CD4-positive, alpha-beta T cell treated with Interleukin-17A for 4 hours (primary cell): ENCODE data around the gene GPR162.

Experiments used
- DNase-seq: peaks from one replicate; pipeline ENCODE4 v3.0.0-alpha.2; 2020; ENCODE audit warnings: mixed read lengths

Gene GPR162

DNA sequence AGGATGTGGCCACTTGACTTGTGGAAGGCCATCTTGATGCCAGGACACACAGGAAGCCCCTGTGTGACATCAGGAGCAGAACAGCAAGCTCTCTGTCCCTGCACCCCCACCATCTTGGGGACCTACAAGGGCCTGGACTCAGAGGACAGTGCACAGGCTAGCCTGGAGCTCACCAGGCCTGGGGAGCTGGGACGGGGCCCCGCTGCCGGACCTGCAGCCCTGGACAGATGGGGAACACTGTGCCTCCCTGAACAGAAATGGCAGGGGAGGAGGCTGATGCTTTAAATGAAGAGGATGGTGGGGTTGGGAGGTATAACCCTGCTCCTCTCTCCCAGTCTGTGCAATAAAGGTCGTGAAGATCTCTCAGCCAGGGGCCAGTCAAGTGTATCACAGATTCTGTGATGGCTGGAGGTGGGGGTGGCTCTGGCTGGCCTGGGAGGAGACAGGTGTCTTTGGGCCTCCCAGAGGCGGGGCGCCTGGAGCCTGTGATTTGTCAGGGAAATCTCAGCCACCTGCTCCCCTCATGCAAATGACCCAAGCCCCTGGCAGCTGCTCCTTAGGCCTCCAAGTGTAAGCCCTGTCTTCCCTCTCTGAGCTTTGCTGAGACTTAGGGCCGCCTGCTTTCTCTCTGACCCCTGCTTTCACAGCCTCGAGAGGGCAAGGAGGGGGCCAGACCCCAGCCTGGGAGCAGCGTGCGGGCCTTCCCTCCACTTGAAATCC, 18.0 kb downstream of the GPR162 start:
- DNase-seq = no peak

DNA sequence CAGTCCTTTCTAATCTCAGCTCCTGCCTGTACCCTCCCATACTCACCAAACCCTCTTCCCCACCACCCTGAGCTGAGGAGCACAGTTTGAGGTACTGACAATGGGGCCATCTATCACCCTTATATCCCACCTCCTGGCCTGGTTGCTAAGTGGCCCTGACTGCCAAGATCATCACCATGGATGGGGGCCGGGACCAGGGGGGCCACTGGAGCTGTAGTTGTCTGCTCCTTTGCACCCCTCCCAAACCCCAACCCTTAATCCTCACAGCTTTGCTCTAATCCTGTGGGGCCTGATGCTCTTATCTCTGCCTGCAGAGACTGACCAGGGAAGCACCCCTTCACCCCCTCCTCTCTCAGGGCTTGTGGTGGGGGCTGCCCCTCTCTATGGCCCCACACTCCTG, 18.7 kb downstream of the GPR162 start:
- no peak for DNase-seq

DNA sequence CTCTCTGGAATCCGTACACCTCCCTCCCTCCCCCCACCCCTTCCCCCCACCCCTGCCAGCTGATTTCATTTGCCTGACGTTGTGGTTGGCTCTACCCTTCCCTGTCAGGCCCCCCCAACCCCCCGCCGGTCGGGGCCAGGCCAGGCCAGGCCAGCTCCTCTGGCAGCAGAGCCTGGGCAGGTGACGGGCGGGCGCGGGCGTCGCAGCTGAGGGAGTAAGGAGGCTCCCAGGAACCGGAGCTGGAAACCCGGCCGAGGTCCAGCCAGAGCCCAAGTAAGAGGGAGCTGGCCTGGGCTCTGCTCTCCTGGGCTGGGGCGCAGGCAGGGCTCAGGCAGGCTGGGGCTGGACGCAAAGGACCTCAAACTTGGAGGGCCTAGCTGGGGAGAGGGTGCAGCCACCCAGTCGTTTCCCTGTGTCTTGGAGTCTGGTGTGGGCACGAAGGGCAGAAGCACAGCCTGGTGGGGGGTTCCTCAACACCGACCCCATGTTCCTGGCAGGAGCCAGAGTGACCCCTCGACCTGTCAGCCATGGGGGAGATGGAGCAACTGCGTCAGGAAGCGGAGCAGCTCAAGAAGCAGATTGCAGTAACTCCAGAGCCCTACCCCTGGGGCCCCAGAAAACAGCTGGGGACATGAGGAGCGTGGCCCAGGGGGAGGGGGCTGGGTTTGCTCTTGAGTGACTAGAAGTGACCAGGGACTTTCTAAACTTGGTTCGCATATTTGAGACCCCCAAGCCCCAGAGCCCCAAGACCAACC, 19.3 kb downstream of the GPR162 start, which contains the start of gene GNB3:
GNB3 (plus strand) TSS at position 165 of the 755 bp plus-strand sequence; CDS start at position 528, 363 bp downstream.
- no peak for DNase-seq

DNA sequence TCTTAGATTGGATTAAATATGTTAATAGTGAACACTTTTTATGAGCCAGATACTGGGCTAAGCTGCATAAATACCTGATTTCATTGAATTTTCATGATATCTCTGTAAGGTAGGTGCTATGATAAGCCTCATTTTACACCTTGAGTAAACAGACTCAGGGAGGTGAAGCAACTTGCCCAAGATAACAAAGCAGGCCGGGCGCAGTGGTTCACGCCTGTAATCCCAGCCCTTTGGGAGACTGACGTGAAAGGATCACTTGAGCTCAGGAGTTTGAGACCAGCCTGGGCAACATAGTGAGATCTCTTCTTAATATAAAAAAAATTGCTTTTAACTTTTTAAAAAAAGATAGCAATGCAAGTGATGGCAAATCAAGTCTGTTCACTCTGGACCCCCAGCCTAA, 20.5 kb downstream of the GPR162 start:
- no peak for DNase-seq

DNA sequence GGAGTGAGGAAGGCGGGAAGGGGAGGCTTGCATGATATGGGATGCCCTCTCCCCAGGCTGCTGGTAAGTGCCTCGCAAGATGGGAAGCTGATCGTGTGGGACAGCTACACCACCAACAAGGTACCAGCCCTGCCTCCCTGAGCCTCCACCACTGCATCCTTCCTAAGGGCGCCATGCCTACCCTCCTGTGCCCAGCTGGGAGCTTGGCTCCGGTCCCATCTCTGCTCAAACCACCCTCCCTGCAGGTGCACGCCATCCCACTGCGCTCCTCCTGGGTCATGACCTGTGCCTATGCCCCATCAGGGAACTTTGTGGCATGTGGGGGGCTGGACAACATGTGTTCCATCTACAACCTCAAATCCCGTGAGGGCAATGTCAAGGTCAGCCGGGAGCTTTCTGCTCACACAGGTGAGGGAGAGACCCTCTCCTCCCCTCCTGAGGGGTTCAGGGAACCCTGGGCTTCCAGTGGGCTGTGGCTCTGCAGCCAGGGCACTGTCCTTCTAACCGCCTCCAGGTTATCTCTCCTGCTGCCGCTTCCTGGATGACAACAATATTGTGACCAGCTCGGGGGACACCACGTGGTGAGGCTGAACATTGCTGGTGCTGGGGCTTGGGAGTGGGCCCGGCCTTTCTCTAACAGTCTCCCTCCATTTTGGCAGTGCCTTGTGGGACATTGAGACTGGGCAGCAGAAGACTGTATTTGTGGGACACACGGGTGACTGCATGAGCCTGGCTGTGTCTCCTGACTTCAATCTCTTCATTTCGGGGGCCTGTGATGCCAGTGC, 21.7 kb downstream of the GPR162 start:
- DNase-seq = no peak

DNA sequence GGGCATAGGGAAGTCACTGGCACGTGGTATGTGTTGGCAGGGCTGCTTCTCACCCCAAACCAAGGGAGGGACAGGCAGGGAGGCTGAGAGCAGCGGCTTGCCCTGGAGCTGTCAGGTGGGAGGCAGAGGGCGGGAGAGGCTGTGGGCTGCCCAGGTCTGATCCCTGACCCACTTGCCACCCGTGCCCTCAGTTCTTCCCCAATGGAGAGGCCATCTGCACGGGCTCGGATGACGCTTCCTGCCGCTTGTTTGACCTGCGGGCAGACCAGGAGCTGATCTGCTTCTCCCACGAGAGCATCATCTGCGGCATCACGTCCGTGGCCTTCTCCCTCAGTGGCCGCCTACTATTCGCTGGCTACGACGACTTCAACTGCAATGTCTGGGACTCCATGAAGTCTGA, 23.8 kb downstream of the GPR162 start:
- DNase-seq = no peak

DNA sequence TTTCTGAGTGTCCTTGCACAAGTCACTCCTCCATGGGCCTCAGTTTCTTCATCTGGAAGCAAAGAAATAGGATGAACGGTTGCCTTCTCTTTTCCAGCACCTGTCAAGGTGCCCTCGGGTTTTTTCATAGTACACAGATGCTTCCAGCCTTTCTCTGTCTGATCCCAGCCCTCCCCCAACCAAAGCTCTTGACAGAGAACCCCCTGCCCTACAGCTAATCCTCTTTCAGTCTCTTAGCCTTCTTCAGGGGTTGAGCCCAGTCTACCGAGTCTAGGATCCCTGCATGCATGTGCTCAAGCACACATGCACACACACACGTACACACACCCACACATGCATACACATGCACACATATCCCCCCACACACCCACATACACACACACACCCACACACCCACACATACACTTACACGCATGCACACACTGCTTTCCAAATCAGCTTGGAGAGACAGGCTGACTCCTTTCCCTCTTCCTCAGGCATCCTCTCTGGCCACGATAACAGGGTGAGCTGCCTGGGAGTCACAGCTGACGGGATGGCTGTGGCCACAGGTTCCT, 24.8 kb downstream of the GPR162 start:
- no peak for DNase-seq

DNA sequence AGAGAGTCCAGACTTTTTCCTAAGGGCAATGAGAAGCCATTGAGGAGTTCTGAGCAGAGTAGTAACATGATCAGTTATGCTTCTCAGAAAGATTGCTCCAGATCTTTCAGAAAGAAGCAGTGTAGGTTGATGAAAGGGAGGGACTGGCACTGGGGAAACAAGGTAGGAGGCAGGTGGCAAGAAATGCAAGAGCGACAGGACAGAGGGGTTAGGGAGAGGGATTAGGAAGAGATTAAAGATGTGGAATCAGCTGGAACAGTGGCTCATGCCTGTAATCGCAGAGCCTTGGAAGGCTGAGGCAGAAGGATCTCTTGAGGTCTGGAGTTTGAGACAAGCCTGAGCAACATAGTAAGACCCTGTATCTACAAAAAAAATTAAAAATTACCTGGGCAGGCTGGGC, 26.1 kb downstream of the GPR162 start:
- DNase-seq = no peak

DNA sequence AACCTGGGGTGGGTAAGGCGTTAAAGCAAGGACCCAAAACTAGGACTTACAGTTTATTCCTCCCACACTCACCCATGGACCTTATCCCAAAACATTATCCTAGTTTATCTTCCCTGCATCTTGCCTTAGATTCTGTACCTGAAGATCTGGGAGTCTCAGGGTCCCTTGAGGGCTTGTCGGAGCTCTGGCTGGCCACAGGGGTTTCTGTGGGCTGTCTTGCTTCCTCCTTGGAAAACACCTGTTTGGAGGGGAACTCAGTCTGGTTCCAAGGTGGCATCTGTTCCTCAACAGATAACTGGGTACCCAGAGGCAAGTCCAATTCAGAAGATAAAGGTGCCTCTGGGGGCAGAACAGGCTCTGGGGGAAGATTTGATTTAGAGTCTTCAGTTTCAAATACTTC, 27.8 kb downstream of the GPR162 start:
- DNase-seq = no peak

DNA sequence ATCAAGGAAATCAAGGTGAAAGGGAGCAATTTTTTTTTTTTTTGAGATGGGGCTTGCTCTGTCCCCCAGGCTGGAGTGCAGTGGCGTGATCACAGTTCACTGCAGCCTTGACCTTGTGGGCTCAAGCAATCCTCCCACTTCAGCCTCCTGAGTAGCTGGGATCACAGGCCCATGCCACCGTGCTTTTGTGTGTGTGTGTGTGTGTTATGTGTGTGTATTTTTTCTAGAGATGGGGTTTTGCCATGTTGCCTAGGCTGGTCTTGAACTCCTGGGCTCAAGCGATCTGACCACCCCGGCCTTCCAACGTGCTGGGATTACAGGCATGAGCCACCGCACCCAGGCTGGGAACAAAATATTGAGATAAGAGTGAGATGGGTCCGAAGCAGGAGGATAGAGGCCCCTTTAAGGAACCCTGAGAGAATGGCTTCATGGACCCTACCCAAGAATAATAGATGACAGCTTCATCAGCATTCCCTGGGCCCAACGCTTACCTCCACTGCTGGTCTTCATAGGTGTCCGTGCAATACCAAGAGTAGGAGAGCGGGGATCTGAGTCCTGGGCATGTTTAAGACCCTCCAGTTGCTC, 28.4 kb downstream of the GPR162 start:
- no peak for DNase-seq

DNA sequence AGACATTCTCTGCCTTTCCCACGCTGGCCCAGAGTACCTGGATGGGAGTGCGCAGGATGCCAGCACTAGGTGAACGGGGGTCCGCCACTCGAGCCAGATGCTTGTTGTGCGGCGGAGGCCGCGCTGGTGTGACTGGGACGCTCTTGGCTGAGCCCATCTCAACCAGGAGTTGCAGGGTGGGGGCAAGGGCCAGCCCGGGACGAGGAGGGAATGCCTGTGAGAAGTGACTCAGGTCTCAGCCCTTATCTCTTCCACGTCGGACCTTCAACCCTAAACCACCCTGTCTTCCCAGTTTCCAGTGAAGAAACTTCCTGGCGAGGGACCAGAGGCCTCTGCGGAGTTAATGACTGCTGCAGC, 29.2 kb downstream of the GPR162 start:
- no peak for DNase-seq

DNA sequence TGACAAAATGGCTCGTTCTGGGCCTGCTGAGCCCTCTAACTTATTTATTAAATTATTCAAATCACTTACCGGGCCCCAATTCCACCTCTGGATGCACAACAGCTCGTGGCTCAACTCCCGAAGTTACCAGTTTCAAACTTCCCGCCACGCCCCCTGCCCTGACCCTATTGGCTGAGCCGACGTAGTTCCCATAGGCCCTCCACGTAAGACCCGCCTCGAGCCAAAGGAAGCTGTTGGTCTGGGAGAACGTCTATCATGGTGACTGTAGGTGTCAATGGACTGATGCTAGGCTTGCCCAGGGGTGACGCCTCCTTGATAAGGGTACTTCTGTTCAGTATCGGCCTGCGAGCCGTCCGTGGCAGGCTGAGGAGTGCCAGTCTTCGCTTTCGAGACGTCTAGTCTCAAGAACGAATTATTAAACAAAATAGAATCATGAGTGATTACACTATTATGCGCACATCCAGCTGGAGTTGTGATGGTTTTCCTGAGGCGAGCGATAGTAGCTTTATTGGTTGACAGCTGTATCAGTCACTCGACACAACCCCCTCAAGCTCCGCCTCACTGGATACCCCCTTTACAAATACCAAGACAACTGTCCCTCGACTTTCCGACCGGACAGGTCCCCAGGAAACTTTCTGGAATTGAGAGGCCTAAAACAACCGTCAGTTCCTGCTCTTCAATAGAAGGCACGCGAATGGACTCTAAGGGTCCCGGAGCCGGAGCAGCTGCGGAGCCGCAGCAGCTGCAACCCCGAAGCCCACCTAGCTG, 29.7 kb downstream of the GPR162 start, which contains the start of gene CDCA3:
CDCA3 (minus strand) TSS at position 134 of the 768 bp plus-strand sequence. CDS start 334 bp downstream, outside the sequence.
- DNase-seq = peak; percentile 91

DNA sequence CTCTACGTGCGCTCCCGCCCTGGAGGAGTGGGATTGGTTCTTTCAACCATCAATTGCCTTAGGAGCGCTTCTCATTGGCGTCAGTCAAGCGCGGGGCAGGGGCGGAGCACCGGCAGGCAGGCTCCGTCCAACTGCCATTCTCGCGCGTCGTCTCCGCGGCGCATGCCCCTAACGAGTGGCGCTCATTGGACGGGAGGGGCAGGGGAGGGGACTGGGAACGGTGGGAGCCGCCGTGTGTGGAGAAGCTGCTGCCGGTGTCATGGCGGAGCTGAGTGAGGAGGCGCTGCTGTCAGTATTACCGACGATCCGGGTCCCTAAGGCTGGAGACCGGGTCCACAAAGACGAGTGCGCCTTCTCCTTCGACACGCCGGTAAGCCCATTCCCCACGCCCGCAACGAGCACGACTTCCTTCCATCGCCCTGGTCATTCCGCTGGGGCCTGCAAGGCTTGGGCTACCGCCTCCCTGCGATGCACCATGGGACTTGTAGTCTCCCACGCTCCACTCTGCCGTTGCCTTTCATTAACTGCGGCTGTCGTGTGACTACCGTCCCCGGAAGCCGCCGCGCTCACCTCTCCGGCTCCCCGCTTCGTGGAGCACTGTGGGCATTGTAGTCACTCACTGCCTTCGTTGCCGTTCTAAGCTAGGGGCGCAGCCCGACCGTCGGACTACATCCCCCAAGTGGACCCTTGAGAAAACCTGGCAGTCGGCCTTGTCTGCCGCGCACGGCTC, 30.5 kb downstream of the GPR162 start, which contains the start of gene USP5:
USP5 (plus strand) TSS at position 230 of the 730 bp plus-strand sequence; CDS start at position 260, 30 bp downstream.
- peak; percentile 98 for DNase-seq

DNA sequence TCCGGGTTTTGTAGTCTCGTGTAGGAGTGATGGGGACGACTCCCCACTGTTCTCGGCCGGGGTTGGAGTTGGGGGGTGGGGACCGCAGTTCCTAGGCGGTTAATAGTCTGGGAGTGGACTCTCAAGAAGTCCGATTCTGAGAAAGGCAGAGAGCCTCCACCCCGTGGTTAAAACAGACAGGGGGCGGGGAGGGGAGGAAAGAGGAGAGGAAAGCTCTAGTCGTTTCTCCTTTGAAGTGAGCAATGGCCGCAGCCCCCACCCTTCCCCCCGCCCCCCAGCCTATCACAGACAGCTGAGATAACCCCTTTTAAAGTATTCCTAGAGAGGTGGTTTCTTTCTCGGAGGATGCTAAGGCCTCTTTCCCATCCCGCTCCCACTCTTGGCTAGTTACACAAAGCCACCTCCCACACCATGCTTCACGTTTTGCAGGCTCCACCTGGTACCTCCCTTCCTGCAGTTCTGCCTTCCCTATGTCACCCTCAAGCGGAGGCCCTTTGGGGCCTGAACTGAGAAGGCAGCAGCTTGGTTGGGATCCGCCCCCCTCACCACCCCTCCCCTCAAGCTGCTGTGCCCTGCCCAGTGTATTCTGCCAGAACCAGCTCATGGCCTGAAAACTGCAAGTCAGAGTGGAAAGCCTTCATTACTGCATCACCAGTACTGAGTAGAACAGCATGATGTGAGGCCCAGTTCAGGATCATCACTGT, 31.2 kb downstream of the GPR162 start:
- DNase-seq = peak; percentile 74

DNA sequence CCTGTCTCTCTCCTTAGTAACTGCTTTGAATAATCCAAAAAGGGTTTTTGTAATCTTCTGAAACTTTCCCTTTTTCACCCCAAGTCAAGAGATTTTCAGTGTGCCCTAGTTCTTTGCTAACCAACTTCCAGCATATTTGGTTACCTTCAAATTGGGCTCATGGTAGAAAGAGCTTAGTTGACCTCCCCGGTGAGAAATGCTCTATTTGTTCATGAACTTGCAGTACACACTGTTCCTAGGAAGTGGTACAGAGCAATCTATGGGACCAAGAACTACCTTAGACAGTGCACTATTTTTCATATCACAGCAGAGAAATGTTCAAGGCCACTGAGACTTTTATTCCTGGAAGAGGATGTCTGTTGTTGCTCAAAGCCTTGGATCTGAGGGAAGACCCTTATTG, 32.0 kb downstream of the GPR162 start:
- DNase-seq = no peak

DNA sequence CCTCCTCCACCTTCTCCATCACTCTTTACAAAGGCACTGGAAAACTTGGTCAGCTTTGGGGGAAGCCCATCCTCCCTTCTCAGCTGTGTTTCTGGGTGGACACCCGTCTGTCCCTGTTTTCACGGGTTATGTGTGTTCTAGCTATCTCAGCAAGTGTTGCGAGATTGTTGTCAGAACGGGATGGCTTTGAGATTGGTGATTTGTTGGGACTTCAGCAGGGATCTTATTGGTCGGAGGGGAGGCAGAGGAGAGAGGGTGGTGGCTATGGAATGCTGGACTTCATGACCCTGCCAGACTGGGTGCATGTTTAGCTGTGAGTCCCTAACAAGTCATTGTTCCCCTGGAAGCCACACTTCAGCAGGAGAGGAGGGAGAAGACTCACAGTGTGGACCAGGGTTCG, 32.4 kb downstream of the GPR162 start:
- no peak for DNase-seq

DNA sequence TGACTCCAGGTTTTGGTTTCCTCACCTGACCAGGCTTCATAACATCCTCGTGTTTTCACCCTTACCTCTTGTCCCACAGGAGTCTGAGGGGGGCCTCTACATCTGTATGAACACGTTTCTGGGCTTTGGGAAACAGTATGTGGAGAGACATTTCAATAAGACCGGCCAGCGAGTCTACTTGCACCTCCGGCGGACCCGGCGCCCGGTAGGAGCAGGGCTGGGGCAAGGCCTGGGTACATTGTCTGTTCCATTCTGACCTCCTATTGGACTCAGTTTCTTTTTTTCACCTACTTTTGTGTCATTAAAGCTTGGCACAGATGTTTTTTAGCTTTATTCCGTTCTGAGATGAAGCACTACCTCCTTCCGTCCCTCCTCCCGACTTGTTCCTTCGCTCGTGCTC, 33.7 kb downstream of the GPR162 start:
- DNase-seq = no peak

DNA sequence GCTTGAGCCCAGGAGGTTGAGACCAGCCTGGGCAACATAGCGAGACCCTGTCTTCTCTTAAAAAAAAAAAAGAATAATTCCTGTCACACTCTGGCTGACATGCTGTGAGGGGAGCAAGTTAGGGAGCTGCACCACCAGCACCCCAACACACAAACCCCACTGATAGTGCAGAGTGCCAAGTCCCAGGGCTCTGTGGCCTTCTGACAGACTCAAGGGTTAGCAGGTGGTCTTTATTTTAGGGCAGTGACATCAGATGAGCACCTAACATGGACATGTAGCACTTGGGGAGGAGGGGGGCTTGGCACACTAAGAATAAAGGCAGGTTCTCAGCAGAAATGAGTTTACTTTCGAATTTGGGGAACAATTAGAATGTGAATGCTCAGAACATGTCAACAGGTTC, 37.2 kb downstream of the GPR162 start:
- no peak for DNase-seq

DNA sequence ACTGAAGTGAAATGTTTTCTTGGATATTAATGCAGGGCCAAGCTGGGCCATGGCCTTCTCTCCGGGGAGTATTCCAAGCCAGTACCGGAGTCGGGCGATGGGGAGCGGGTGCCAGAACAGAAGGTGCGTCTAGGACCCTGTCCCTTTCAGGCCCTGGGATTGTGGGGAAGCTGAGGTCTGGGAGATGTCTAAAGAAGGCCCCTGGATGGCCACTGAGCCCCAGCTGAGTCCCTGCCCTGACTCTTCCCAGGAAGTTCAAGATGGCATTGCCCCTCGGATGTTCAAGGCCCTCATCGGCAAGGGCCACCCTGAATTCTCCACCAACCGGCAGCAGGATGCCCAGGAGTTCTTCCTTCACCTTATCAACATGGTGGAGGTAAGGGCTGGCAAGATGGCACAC, 38.5 kb downstream of the GPR162 start:
- DNase-seq = no peak

DNA sequence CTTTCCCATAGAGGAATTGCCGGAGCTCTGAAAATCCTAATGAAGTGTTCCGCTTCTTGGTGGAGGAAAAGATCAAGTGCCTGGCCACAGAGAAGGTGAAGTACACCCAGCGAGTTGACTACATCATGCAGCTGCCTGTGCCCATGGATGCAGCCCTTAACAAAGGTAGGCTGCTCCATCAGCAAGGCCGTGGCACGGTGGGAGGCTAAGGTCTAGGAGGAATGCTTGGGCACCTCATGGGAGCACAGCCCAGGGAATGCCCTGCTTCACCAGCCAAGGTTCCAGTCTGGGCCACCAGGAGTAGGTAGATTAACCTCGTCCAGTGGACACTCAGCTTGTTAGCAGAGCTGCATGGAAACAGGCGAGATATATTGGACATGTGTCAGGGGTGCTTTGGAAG, 39.3 kb downstream of the GPR162 start:
- no peak for DNase-seq

DNA sequence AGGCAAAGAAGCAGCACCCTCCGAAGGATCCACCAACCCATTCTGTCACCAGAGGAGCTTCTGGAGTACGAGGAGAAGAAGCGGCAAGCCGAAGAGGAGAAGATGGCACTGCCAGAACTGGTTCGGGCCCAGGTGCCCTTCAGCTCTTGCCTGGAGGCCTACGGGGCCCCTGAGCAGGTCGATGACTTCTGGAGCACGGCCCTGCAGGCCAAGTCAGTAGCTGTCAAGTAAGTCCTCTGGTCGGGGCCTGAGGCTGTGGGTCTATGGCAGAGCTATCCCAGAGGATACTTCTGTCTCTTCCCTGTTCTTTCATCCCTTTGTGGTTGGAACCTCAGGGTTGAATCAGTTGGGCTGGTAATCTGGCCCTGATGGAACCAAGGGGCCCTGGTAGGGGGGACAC, 39.8 kb downstream of the GPR162 start:
- no peak for DNase-seq
